HG03460 (cell line): ENCODE results near the gene PLAAT2.
"Not testable (repeated sequence)": the region's sequence is repeated elsewhere in the genome, so short reads cannot be mapped to it uniquely, and the experiment has no call there.

Experiments
- ATAC-seq: cut with Tn5 transposase; IDR thresholded peaks from one replicate; pipeline ENCODE4 v1.9.1; 2021; ENCODE audit not compliant: unreplicated experiment

Gene PLAAT2

DNA sequence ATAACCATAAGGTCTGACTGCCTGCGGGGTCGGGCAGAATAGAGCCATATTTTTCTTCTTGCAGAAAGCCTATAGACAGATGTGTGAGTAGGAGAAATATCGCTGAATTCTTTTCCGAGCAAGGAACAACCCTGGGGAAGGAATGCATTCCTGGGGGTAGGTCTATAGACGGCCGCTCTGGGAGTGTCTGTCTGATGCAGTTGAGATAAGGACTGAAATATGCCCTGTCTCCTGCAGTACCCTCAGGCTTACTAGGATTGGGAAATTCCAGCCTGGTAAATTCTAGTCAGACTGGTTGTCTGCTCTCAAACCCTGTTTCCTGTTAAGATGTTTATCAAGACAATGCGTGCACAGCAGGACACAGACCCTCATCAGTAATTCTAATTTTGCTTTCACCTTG lies 18.0 kb upstream of the PLAAT2 start:
- not testable (repeated sequence) for ATAC-seq

DNA sequence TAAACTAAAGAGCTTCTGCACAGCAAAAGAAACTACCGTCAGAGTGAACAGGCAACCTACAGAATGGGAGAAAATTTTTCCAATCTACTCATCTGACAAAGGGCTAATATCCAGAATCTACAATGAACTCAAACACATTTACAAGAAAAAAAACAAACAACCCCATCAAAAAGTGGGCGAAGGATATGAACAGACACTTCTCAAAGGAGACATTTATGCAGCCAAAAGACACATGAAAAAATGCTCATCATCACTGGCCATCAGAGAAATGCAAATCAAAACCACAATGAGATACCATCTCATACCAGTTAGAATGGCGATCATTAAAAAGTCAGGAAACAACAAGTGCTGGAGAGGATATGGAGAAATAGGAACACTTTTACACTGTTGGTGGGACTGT lies 15.7 kb upstream of the PLAAT2 start:
- not testable (repeated sequence) for ATAC-seq

DNA sequence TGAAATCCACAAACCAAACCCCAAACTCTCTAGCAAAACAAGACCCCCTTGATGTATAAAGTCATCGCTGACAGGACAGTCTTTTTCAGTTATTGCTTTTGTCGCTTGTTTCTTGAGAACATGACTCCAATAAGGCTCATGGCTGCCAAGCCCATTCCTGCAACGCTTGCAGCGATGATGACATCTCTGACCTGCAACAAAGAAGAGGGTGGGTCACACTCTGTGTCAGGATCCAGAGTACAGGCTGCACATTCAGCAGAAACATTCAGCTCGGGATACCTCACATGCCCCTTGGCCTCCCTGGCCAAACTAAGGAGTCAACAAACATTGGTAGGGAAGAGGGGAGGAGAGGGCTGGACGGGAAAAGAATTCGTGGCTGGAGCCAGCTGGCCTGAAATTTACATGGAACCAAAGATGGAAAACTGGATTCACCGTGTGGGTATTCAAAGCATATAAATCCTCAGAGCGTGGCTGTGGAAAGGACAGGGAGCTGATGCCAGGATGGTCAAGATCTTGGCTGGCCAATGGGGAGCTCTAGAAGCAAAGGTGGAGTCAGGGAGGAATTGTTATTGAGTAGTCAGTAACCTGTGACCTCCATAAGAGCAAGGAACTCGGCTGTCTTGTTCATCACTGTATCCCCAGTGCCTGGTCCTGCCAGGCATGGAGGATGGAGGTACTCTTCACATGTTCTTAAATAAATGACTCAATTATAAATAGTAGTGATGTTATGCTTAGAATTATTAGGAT lies 11.8 kb upstream of the PLAAT2 start:
- ATAC-seq: no peak

DNA sequence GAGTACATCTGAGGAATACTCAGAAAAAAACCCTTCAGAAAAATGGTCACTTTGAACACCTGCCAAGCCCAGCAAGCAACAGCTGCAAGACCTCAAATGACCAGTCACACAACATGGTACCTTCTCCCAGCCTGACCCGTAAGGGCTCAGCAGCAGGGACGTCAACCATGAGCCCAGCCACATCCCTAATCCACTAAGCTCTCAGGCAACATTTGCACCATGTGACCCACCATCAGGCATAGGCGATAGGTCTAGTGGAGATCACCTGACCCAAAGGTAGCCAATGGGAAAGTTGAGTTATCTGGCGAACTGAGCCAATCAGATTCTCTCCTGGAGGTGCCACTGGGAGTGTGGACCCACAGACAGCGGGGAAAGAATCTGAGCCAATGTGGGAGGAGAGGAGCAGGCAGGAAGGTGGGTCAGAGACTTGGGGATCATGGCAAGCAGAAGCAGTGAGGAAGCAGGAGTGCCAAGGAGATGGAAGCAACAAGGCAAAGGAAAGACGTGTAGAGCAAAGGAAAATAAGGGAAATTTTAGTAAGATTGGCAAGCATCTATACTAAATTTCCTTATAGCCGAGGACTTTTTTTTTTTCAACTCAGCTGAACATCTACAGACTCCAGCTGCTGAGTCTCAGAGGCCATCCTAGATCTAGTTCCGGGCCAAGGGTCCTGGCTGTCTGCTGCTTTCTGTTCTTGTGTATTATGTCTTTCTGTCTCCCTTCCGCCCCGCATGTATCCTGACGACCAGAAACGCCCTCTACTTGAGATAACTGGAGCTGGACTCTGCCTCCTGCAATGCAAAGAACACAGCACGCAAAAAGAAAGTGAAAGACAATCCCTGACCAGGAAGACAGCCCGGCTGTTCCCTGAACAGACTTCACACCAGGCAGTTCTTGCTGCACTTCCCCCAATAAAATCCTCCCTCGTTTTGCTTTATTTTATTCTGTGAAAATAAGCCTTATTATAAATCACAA lies 11.0 kb upstream of the PLAAT2 start:
- ATAC-seq: no peak

DNA sequence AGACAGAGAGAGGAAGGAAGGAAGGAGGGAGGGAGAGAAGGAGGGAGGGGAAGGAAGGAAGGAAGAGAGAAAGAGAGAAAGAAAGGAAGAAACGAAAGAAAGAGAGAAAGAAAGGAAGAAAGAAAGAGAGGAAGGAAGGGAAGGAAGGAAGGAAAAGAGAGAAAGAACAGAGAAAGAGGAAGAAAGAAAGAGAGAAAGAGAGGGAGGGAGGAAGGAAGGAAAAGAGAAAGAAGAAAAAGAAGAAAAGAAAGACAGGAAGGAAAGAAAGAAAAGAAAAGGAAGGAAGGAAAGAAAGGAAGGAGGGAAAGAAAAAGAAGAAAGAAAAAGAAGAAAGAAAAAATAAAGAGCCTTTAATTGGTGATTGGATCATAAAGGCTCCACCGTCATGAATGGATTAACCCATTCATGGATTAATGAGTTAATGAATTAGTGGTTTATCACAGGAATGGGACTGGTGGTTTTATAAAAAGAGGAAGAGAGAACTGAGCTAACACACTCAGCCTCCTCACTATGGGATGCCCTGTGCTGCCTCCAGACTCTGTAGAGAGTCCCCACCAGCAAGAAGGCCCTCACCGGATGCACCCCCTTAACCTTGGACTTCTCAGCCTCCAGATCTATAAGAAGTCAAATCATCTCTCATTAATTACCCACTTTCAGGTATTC lies 9.0 kb upstream of the PLAAT2 start:
- peak; percentile 60 for ATAC-seq

DNA sequence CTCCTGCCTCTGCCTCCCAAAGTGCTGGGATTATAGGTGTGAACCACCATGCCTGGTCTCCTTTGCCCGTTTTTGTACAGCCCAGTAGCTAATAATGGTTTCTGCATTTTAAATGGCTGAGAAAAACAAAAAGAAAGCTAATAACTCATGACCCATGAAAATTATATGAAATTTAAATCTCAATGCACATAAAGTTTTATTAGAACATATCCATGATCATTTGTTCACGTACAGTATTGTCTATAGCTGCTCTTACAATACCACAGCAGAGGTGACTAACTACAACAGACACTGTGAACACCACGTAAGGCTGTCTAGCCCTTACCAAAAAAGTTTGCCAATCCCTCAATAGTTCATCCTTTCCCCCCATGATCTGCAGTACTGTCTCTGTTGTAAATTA lies 6.4 kb upstream of the PLAAT2 start:
- no peak for ATAC-seq

DNA sequence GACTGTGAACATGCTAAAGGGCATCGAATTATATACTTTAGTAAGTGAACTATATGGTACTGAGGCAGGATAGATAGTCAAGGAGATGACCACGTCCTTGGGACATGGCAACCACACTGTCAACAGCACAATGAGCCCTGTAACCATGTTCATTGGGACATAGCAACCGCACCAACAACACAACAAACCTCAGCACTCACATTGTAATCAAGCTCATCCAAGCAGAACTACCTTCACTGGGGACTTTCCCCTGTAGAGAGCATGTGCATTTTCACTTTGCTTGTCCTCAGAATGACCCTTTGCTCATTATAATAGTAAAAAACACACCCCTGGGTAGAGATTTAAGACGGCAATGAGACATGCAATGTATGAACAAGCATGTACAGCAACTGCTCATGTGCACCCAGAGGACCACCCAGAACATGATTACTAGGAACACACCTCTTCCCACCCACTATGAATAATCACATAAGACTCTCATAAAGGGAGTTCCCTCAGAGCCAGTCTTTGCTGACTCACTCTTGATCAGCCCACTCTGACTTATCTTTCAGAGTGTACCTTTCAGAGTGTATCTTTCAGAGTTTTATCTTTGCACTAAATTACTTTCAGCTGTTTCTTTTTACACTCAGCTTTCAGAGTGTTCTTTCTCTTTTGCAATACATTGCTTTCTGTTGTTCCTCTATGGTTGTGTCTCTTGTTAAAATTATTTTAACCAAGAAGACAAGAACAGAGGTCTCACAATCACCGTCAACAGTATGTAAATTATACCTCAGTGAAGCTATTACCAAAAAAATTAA lies 4.1 kb upstream of the PLAAT2 start:
- peak; percentile 65 for ATAC-seq

DNA sequence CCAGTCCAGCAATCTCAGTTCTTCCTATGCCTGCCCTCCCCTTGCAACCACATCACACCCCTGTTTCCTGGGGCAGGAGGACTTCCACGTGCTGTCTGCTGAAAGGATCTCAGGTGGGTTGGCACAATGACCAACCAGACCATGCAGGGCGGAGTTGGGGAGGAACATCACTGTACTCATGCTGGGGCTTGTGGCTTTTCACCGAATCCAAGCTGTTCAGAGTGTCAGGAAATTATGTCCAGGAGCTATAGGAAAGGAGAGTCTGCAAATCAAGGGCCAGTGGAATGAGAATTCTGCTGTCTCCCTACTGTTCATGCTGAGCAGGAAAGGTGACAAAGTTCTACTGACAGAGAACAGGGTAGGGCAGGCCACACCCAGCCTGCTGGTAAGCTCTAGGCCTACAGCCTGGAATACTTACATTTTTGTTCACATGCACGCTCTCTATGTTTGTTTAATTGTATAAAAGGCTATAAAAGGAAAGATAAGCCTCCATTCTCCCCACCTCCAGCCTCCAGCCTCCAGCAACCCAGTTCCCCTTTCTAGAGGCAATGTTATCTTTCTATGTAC lies 1.7 kb upstream of the PLAAT2 start:
- ATAC-seq: no peak

DNA sequence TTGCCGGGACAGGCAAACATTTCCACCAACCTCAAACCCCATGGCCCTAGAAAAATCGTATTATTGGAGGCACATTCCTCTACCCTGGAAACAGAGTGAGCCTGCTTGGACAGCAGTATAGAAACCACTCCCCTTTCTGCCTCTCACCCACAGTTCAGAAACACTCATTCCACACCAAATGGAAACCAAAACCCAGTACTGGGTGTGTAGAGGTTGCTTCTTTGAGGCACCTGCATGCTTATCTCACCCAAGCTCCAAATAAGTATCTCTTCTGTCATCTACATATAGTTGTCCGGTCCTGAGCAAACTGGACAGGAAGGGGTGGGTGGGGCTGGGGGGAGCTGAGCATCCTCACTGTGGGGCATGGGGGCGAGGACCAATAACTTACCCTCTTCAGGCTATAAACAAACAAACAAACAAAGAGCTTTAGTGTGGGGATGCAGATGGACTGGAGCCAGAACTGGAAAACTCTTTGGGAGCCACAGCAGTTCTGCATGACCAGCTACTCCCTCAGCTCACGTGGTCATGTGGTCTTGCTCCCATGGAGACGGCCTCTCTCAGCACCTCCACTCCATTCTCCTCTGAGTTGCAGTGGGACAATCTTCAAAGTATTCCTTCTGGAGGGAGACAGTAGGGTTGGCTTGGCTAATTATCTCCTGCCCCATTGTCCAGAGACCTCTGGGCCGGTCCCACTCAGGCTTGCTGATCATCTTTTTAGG lies 1.0 kb upstream of the PLAAT2 start:
- peak; percentile 65 for ATAC-seq

DNA sequence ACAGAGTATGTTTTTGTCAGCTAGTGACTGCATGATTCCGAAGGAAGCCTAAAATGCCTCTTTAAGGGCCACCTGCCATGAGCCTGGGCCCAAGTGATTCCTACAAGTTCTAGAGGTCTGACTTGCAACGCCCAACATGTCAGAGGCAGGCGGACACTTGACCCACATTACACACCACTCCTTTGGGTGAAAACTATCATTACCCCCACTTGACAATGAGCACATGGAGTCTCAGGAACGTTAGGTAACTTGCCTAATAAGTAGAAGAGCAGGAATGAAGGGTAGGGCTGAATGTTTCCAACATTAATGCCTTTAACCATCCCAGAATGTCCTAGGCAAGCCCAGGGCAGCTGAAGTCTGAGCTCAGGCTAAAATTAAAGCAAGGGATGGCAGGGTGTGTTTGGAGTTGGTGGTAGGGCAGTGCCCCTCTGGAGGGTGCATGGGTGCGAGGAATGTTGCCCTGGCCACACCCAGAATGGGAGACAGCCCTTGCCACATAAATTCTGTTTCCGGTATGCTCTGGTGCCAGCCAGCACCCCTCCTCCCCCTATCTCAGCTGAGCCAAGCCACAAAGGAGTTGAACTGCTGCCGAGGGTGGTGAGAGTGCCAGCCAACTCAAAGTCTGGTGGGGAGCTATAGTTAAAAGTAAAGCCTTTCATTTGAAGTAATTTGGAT lies 2.5 kb downstream of the PLAAT2 start:
- ATAC-seq: no peak

DNA sequence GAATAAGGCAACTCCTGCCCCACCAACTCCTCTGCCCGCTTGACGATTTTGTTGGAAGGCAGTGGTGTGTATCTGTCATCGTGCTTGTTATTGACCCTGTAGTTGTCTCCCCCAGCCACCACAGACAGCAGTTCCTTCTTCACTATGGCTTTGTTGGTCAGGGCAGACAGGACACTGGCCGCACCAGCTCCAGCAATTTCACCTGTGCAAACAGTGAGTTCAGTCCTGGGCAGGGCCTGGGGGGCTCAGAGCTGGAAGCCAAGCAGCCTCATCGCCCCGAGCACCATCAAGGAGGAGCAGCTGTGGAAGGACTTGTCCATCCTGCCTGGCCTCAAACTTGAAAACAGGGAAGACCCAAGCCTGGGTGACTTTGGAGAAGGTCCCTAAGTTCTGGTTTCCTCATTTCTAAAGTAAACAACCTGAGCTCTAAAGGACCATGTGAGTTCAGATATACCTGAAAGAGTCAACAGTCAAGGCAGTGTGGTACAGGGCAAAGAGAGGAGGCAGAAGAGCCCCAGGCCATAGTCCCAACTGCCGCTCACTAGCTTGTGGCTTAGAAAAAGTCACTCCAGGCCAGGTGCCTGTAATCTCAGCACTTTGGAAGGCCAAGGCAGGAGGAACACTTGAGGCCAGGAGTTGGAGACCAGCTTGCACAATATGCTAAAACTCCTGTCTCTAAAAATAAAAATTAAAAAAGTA lies 4.6 kb downstream of the PLAAT2 start:
- no peak for ATAC-seq

DNA sequence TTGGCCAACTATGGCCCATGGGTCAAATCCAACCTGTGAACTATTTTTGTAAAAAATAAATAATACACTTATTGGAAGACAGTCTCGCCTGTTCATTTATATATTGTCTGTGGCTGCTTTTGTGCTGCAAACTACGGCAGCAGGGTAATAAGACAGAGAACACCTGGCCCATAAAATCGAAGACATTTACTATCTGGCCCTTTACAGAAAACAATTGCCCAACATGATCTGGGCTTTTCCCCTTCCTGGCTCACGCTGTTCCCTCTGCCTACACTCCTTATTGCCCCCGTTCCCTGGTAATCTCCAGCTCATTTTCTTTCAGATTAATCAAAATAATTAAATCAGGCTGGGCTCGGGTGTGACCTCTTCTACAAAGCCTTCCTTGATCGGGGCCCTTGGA lies 5.6 kb downstream of the PLAAT2 start:
- ATAC-seq: no peak

DNA sequence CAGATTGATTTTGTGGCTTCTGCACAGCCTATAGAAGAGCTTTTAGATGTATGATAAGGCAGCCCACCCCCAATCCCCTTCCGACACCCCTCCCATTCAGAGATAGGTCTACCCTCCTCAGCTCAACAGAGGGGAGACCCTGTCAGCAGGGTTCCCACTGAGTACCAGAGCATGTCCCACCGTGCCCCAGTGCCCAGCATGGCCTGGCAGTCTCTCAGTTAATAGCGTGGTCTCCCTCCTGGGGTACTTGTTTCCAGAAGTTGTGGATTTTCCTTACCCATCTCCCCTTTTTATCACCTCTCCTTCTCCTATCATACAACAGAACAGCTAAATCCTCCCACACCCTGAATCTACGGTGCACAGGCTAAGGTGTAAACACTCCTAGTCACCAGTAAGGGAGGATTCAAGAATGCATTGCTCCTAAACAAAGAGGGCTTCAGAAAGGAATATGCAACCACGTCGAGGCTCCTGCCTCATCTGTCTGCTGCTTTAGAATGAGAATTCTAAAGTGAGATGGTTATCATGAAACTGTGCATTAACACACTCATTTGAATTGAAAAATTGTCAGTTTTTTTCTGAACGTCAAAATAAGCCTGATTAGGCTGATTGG lies 6.7 kb downstream of the PLAAT2 start:
- ATAC-seq: no peak

DNA sequence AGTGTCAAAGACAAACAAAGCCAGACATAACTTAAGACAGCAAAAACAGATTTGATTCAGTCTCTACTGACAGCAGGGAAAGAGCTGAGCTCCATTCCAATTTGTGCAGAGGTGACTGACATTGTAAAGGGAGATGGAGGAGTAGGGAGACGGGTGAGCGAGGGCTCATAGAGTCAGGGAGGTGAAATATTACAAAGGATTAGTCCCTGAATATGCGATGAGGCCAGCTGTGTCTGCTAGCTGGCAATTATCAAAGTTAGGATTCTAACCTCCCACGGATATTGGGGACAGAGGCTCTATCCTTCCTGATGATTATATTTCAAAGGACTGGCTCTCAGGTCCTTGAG lies 8.3 kb downstream of the PLAAT2 start:
- ATAC-seq: no peak

DNA sequence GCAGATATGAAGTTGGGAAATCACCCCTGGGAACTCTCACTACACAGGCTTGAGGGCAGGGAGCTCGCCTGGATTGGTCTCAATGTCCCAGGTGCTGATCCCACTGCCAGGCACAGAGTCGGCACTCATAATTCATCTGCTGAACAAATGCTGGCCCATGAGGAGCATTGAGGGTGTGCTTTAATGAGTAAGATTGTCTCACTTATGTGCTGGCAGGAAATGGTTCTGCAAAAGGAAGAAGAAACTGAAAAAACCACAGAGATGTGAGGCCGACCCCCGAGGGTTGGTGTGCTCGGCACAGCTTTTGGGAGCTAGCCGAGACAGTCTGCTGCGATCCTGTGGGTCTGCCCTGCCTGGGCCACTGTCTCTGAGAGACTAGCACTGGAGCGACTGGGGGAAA lies 9.4 kb downstream of the PLAAT2 start:
- peak; percentile 73 for ATAC-seq

DNA sequence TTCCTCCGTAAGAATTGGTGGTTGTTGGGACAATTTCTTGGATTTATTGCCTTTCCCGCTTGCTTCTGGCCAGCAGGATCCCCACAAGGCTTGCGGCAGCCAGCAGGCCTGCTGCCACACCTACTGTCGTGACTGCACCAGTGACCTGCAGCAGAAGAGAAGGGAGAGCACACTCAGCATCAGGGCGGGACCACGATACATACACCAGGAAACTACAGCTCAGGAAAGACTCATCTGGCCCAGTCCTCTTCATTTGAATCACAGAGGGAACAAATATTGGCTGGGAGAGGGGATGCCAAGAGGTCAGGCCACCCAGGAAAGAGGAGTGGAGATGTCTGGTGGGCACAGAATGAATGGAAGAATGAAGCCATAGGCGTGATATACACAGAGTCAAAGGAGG lies 10.3 kb downstream of the PLAAT2 start:
- no peak for ATAC-seq

DNA sequence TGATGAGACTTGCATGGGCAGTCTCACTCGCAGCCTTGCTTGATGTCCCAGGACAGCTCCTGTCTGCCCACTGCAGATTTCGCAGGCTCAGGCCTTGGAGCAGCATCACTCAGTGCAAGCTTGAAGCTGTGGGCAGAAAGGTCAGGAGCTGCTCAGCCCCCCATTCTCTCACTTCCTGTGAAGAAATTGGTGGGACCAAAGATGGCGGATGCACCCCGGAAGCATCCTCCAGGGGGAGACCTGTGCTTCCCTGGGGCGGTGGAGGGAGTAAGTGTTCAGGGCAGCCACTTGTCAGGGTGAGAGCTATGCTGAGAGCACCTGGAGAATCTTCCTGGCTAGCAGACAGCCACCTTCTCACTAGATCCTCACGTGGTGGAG lies 11.3 kb downstream of the PLAAT2 start:
- ATAC-seq: no peak

DNA sequence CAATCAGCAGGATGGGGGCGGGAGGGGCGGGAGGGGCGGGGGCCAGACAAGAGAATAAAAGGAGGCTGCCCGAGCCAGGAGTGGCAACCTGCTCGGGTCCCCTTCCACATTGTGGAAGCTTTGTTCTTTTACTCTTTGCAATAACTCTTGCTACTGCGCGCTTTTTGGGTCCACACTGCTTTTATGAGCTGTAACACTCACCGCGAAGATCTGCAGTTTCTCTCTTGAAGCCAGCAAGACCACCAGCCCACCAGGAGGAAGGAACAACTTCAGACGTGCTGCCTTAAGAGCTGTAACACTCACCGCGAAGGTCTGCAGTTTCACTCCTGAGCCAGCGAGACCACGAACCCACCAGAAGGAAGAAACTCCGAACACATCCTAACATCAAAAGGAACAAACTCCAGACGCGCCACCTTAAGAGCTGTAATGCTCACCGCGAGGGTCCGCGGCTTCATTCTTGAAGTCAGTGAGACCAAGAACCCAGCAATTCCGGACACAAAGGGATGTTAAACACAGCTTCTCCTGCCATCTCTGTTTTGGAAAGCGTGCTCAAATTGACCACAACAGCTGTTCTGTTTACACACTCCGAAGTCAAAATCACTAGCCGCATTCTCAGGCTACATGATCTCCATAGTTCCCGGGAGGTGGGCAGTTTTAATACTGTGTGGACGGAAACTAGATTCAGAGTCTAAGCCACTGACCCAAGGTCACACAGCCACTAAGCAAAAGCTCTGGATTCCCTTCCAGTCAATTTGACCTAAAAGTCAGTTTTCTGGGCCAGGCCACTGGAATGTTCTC lies 11.9 kb downstream of the PLAAT2 start:
- no peak for ATAC-seq
